Measurements from ENCODE around the gene RBM20.

RBM20 gene

DNA sequence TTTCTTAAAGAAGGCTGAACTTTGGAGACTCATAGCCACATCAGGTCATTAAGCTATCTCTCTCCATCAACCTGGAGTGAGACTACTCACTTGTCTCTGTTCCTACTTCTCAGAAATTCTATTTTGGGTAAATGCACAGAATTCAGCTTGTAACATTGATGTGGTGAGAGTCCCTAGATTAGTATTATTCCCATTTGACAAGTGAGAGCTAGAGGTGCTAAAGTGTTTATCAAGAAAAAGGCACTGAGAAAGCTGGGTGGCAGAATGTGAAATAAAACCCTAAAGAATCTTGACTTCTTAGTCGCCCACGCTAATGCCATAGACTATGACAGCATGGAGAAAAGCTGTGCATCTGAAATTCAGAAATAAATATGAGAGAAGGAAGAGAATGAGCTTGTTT is 154.2 kb downstream of the RBM20 start:
- no peaks in the 10 kb centered on the region for H3K36me3 ChIP-seq (replicated peaks; ENCODE audit: insufficient read depth, low read length)
- peaks cover 14% of the 10 kb centered on the region for H3K4me1 ChIP-seq (ENCODE audit: low read length)

GRCh38 chr10:110802090-110802489 is 158.0 kb downstream of the RBM20 start:
- Histone ChIP-seq H2AFZ (ENCODE audit: low read length) (peak overlapping the region; percentile 60), H3K9me2 (replicated peaks; ENCODE audit: insufficient read depth, low read length) (no peaks in the 10 kb centered on the region), H3K4me3 (ENCODE audit: low read length) (no peak overlapping the region), H3K4me2 (ENCODE audit: low read depth, low read length) (peak overlapping the region; percentile 46; the same call in 1 of the 2 replicates), H3K79me2 (ENCODE audit: low read length) (no peaks in the 10 kb centered on the region), H3K27me3 (replicated peaks; ENCODE audit: insufficient read depth, low read length) (no peaks in the 10 kb centered on the region), H3F3A (ENCODE audit: insufficient read depth, low read length) (0 out of 2 replicates have a peak, but pooled peaks cover 8% of the 10 kb centered on the region), H3K36me3 (replicated peaks; ENCODE audit: insufficient read depth, low read length) (no peaks in the 10 kb centered on the region), H3K9ac (ENCODE audit: low read length) (no peak overlapping the region), H3K9me3 (replicated peaks; ENCODE audit: insufficient read depth, low read length) (no peaks in the 10 kb centered on the region), H3K4me1 (ENCODE audit: low read length) (peaks cover 25% of the 10 kb centered on the region), H3K27ac (ENCODE audit: low read length) (peak overlapping the region; percentile 9; the same call in 1 of the 2 replicates), H4K20me1 (ENCODE audit: insufficient read depth, low read length) (no peaks in the 10 kb centered on the region)
- TF ChIP-seq EZH2phosphoT487 (IDR thresholded peaks at IDR 0.05; ENCODE audit: low read length): no peak
- TF ChIP-seq, protein P1, sequence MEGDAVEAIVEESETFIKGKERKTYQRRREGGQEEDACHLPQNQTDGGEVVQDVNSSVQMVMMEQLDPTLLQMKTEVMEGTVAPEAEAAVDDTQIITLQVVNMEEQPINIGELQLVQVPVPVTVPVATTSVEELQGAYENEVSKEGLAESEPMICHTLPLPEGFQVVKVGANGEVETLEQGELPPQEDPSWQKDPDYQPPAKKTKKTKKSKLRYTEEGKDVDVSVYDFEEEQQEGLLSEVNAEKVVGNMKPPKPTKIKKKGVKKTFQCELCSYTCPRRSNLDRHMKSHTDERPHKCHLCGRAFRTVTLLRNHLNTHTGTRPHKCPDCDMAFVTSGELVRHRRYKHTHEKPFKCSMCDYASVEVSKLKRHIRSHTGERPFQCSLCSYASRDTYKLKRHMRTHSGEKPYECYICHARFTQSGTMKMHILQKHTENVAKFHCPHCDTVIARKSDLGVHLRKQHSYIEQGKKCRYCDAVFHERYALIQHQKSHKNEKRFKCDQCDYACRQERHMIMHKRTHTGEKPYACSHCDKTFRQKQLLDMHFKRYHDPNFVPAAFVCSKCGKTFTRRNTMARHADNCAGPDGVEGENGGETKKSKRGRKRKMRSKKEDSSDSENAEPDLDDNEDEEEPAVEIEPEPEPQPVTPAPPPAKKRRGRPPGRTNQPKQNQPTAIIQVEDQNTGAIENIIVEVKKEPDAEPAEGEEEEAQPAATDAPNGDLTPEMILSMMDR (IDR thresholded peaks at IDR 0.05; ENCODE audit: low read length): no peak
- TF ChIP-seq EZH2 (optimal IDR thresholded peaks at IDR 0.05; ENCODE audit: low read depth, low read length): no peak
- no peak for DNase-seq

More for the DNA sequence above, 154.2 kb downstream of the RBM20 start:
- no peak for TF ChIP-seq EZH2phosphoT487 (IDR thresholded peaks at IDR 0.05; ENCODE audit: low read length)
- Histone ChIP-seq H3K9me3 (replicated peaks; ENCODE audit: insufficient read depth, low read length) (no peaks in the 10 kb centered on the region), H3K9ac (ENCODE audit: low read length) (no peak overlapping the region), H4K20me1 (ENCODE audit: insufficient read depth, low read length) (no peaks in the 10 kb centered on the region), H3F3A (ENCODE audit: insufficient read depth, low read length) (0 out of 2 replicates have a peak, but pooled peaks cover 8% of the 10 kb centered on the region), H3K27ac (ENCODE audit: low read length) (no peak overlapping the region), H3K4me2 (ENCODE audit: low read depth, low read length) (no peak overlapping the region), H3K79me2 (ENCODE audit: low read length) (no peaks in the 10 kb centered on the region), H3K9me2 (replicated peaks; ENCODE audit: insufficient read depth, low read length) (no peaks in the 10 kb centered on the region), H2AFZ (ENCODE audit: low read length) (no peak overlapping the region), H3K4me3 (ENCODE audit: low read length) (no peak overlapping the region), H3K27me3 (replicated peaks; ENCODE audit: insufficient read depth, low read length) (no peaks in the 10 kb centered on the region)
- DNase-seq: no peak

DNA sequence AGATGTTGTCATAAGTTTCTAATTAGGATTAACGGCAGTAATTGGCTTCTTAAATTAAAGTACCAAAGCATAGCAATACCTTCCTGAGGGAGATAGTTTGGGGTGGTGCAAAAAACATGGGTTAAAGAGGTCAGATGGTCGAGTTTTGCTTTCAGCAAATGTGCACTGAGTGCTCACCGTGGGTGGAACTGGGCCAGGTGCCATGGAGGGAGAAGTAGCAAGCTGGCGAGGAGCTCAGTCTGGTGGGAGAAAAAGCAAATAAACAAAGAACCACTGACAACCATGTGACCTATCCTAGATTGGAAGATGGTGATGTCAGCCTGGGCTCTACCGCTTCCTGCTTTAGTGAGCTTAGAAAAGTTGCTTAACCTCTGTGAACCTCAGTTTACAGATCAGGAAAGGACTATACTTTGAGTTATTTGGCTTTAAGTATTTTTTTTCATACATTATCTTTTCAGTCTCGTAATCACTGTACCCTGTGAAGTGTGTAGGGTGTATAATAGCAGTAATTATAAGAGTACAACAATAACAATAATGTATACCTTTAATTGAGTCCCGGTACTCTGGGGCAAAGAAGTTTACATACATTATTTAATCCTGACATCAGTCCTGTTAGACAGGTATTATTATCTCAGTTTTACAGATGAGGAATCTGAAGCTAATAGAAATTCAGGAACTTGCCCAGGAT is 158.6 kb downstream of the RBM20 start:
- H2AFZ ChIP-seq (ENCODE audit: low read length): peak overlapping the region; percentile 60
- peak overlapping the region; percentile 46 for H3K4me2 ChIP-seq (ENCODE audit: low read depth, low read length)

More for the DNA sequence above, 158.6 kb downstream of the RBM20 start:
- Histone ChIP-seq H3K27me3 (replicated peaks; ENCODE audit: insufficient read depth, low read length) (no peaks in the 10 kb centered on the region), H3K4me1 (ENCODE audit: low read length) (peaks cover 25% of the 10 kb centered on the region), H3F3A (ENCODE audit: insufficient read depth, low read length) (0 out of 2 replicates have a peak, but pooled peaks cover 8% of the 10 kb centered on the region), H3K4me3 (ENCODE audit: low read length) (no peak overlapping the region), H3K9ac (ENCODE audit: low read length) (no peak overlapping the region; the same call in 1 of the 2 replicates), H3K36me3 (replicated peaks; ENCODE audit: insufficient read depth, low read length) (no peaks in the 10 kb centered on the region), H3K79me2 (ENCODE audit: low read length) (no peaks in the 10 kb centered on the region), H3K27ac (ENCODE audit: low read length) (peak overlapping the region; percentile 9; the same call in 1 of the 2 replicates), H3K9me2 (replicated peaks; ENCODE audit: insufficient read depth, low read length) (no peaks in the 10 kb centered on the region), H3K9me3 (replicated peaks; ENCODE audit: insufficient read depth, low read length) (no peaks in the 10 kb centered on the region), H4K20me1 (ENCODE audit: insufficient read depth, low read length) (no peaks in the 10 kb centered on the region)
- TF ChIP-seq EZH2 (optimal IDR thresholded peaks at IDR 0.05; ENCODE audit: low read depth, low read length) (no peak), EZH2phosphoT487 (IDR thresholded peaks at IDR 0.05; ENCODE audit: low read length) (no peak)
- TF ChIP-seq, protein P1 (IDR thresholded peaks at IDR 0.05; ENCODE audit: low read length): no peak
- DNase-seq: peak; percentile 34

Measured in MM.1S (cell line).